GM12872 (cell line): ENCODE data around the gene CRBN.

Experiments used
- CTCF ChIP-seq: IDR thresholded peaks from 3 replicates; pipeline ENCODE4 v1.5.1; 2011; ENCODE audit warnings: low read depth, mild to moderate bottlenecking, low read length, moderate library complexity; ENCODE audit not compliant: insufficient read depth

The CRBN gene

DNA sequence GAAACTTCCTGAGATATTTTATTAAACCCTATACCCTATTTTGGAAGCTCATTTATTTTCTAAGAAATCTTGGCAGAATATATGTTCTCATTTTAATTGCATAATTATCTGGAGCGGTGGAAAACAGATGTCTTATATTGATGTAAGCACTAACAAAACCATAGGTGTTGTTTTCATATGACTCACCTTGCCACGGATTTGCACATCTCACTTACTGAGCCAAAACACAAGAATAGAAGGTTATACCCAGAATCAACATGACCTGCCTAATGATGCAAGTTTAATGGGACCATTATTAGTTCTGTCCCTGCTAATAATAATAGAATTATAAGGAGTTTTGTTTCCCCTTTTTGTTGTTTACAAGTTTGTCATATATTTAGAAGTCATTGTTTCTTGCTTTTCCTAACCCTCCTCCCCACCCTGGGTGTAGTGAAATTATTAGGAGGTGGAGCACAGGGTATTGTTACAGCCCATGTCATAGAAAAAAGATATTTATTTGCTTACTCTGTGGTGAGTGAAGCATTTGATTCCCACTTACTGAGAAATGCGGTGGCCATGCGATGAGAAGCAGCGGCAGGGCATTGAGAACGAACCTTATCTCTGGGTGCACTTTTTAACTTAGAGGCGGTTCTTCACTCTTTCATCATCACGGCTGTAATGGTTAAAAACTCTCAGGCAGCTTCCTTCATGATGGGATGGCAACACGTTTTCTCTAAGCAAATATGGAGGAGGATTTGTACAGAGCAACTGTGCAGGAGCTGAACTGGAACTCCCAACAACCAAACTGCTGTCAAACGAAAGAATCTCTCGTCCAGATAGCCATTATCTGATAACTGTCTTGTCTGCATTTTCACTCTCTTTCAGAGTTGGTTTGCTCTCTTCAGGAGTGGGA is 69.8 kb downstream of the CRBN start:
- no peak for TF ChIP-seq CTCF

- no peak for TF ChIP-seq CTCF
Measured at GRCh38 chr3:3107858-3108257, 71.6 kb downstream of the CRBN start.

GRCh38 chr3:3107181-3107580 is 72.3 kb downstream of the CRBN start:
- no peak for TF ChIP-seq CTCF

DNA sequence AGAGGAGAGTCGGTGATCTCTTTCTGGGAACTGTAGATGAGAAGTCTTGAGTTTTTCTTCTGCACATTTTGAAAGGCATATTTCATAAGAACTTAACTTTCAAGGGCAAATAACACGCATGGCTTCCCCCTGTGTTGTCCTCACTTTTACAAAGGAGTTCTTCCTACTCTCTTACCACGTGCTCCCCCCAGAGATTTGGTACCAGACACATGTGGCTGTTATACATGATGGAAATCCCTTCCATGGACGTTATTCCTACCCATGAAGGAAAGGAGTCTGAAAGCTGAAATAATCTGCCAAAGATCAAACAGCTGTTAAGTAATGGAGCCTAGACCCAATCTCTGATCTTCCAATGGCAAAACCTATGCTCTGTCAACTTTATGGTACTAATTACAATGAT is 73.7 kb downstream of the CRBN start:
- no peak for TF ChIP-seq CTCF

GRCh38 chr3:3105246-3105645 is 74.2 kb downstream of the CRBN start:
- no peak for TF ChIP-seq CTCF

DNA sequence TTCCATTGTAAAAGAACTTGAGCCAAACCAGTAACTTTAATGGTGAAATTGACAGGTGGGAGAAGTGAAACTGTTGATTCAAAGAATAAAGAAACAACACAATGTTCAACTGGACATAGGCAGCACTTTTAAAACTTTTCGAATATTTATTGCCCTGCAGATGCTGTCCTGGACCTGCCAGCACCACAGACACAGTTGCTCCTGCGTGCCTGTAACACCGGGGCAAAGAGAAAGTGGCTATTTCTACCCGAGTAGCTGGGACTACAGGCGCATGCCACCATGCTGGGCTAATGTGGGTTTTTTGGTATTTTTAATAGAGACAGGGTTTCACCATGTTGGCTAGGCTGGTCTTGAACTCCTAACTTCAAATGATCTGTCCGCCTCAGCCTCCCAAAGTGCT is 76.7 kb downstream of the CRBN start:
- TF ChIP-seq CTCF = no peak

DNA sequence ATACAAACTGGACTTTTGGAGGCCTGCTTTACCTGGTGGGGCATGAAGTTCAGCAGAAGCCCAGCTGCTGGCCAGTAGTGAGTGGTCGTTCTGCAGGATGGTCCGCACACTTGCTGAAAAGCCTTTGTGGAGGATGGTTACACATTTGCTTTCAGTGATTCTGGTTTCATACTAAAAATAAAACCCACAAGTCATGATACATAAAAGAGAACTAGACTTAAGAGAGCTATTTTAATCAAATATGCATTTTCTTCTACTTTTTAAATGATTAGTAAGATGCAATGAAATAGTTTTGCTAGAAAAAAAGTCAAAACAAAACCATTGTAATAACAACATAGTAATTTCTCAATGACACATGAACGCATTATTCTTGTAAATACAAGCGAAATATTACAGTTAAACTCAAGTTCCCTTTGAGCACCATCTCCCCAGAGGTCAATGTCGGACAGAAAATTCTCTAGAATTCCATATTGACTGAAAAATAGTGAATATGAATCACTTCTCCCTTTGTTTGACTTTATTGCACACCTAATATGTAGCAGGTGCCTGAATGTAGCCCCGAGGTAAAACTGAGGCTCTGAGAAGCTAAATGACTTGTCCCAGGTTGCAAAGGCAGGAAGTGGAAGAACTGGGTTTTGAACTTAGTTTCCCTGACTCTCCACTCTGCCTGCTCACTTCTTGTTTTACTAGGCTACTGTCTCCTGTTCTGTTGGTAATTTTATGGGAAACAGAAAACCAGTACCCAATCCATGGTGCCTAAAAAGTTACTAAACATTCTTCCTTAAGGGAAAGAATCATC is 77.6 kb downstream of the CRBN start:
- no peak for TF ChIP-seq CTCF
